ENCODE results near the gene CEP295NL.

Gene CEP295NL

GRCh38 chr17:78861229-78861628 lies 41.8 kb downstream of the CEP295NL start:
- ATAC-seq: no peak
- no peaks in the 10 kb centered on the region for H3K4me1 Mint-ChIP-seq
- DNase-seq: no peak
- H3K4me3 Mint-ChIP-seq: no peak overlapping the region
- H3K27ac Mint-ChIP-seq: no peak overlapping the region
- peaks cover 5% of the 10 kb centered on the region for H3K27me3 Mint-ChIP-seq
- H3K36me3 Mint-ChIP-seq (ENCODE audit: low read depth): no peaks in the 10 kb centered on the region
- no peaks in the 10 kb centered on the region for H3K9me3 Mint-ChIP-seq

DNA sequence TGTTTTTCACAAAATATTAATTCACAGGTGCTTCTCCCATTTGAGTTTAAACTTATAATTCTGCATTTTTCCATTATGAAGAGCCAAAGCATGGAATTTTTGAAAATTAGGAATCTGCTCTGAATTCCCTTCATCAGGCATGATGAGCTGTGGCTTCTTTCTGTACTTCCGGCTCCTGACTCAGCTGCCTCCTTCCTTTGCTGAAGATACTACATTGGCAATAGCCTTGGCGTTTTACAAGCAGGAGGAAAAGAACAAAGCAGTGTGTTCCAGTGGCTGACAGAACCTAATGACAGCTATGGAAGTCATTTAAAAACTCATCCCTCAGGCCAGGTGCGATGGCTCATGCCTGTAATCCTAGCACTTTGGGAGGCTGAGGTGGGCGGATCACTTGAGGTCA lies 44.0 kb downstream of the CEP295NL start:
- Mint-ChIP-seq H3K9me3 (no peaks in the 10 kb centered on the region), H3K27ac (no peak overlapping the region), H3K4me1 (no peaks in the 10 kb centered on the region), H3K27me3 (no peaks in the 10 kb centered on the region), H3K4me3 (no peak overlapping the region), H3K36me3 (ENCODE audit: low read depth) (no peaks in the 10 kb centered on the region)
- ATAC-seq: no peak
- no peak for DNase-seq

DNA sequence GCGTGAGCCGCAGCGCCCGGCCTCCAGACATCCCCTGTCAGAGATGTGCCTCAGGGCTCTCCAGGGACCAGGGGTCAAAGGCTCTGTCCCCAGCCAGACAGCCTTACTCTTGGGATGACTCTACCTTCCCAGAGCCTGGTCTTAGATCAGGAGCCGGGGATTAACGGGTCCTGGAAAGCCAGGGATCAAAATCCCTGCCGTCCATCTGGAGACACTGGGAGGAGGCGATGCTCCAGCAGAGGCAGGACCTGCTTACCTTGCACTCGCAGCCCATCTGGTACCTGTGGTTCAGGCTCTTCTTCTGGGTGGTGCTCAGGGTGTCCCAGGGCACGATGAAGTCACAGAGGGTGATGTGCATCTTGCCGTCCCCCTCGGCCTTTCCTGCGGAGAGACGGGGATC lies 45.7 kb downstream of the CEP295NL start:
- Mint-ChIP-seq H3K36me3 (ENCODE audit: low read depth) (no peaks in the 10 kb centered on the region), H3K4me3 (no peak overlapping the region), H3K27me3 (no peaks in the 10 kb centered on the region), H3K9me3 (no peaks in the 10 kb centered on the region), H3K4me1 (no peaks in the 10 kb centered on the region), H3K27ac (no peak overlapping the region)
- no peak for ATAC-seq
- no peak for DNase-seq

- ATAC-seq: no peak
- no peak for DNase-seq
- no peaks in the 10 kb centered on the region for H3K36me3 Mint-ChIP-seq (ENCODE audit: low read depth)
- H3K27me3 Mint-ChIP-seq: no peaks in the 10 kb centered on the region
- H3K27ac Mint-ChIP-seq: no peak overlapping the region
- no peaks in the 10 kb centered on the region for H3K4me1 Mint-ChIP-seq
- H3K4me3 Mint-ChIP-seq: no peak overlapping the region
- H3K9me3 Mint-ChIP-seq: no peaks in the 10 kb centered on the region
These were observed 47.3 kb downstream of the CEP295NL start for GRCh38 chr17:78855561-78856165.

GRCh38 chr17:78854508-78854907 lies 48.5 kb downstream of the CEP295NL start:
- no peaks in the 10 kb centered on the region for H3K27me3 Mint-ChIP-seq
- no peaks in the 10 kb centered on the region for H3K36me3 Mint-ChIP-seq (ENCODE audit: low read depth)
- no peaks in the 10 kb centered on the region for H3K9me3 Mint-ChIP-seq
- ATAC-seq (no peak), DNase-seq (no peak)
- no peaks in the 10 kb centered on the region for H3K4me1 Mint-ChIP-seq
- H3K4me3 Mint-ChIP-seq: no peak overlapping the region
- no peak overlapping the region for H3K27ac Mint-ChIP-seq

DNA sequence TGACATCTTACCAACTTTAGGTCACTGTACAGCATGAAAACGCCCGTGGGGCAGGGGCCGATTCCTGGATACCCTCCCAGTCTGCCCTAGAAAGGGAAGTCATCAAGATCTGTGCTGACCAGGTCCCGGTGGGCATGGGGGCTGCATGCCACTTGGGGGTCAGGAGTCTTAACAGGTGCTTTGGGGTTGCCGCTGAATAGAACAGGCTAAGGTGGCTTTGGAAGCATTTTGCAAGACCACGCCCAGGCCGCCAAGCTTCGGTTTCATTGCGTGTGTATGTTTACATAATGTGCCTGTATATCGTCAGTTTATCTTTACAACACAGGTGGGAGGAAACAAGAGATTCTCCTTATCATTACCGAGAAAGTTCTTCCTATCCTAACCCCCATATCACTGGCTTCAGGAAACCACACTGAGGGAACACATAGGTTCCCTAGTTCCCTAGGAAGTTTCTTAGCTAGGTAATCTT lies 49.0 kb downstream of the CEP295NL start:
- DNase-seq: no peak
- no peaks in the 10 kb centered on the region for H3K9me3 Mint-ChIP-seq
- no peaks in the 10 kb centered on the region for H3K27me3 Mint-ChIP-seq
- H3K27ac Mint-ChIP-seq: no peak overlapping the region
- H3K36me3 Mint-ChIP-seq (ENCODE audit: low read depth): no peaks in the 10 kb centered on the region
- no peak for ATAC-seq
- no peak overlapping the region for H3K4me3 Mint-ChIP-seq
- no peaks in the 10 kb centered on the region for H3K4me1 Mint-ChIP-seq

GRCh38 chr17:78852709-78853121 lies 50.3 kb downstream of the CEP295NL start:
- H3K4me3 Mint-ChIP-seq: no peak overlapping the region
- H3K9me3 Mint-ChIP-seq: no peaks in the 10 kb centered on the region
- ATAC-seq: no peak
- no peaks in the 10 kb centered on the region for H3K4me1 Mint-ChIP-seq
- no peaks in the 10 kb centered on the region for H3K36me3 Mint-ChIP-seq (ENCODE audit: low read depth)
- H3K27me3 Mint-ChIP-seq: no peaks in the 10 kb centered on the region
- DNase-seq: no peak
- H3K27ac Mint-ChIP-seq: no peak overlapping the region

GRCh38 chr17:78849026-78849425 lies 54.0 kb downstream of the CEP295NL start:
- no peak overlapping the region for H3K27ac Mint-ChIP-seq
- H3K9me3 Mint-ChIP-seq: no peaks in the 10 kb centered on the region

DNA sequence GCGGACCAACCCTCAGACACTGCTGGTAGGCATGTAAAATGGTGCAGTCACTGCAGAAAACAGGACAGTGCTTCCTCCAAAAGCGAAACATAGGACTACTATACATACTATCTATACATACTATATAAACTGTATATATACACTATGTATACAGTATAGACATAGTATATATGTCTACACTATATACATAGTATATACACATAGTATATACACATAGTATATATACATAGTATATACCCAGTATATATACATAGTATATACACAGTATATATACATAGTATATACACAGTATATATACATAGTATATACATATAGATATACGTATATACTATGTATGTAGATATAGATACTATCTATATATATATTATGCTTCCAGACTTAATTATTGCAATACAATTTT lies 55.9 kb downstream of the CEP295NL start:
- ATAC-seq (no peak), DNase-seq (no peak)
- Mint-ChIP-seq H3K36me3 (ENCODE audit: low read depth) (no peaks in the 10 kb centered on the region), H3K4me3 (no peak overlapping the region), H3K27me3 (no peaks in the 10 kb centered on the region), H3K9me3 (no peaks in the 10 kb centered on the region), H3K27ac (no peak overlapping the region), H3K4me1 (peaks cover 9% of the 10 kb centered on the region)

More at GRCh38 chr17:78849026-78849425, 54.0 kb downstream of the CEP295NL start:
- Mint-ChIP-seq H3K27me3 (no peaks in the 10 kb centered on the region), H3K4me1 (peaks cover 4% of the 10 kb centered on the region), H3K4me3 (no peak overlapping the region), H3K36me3 (ENCODE audit: low read depth) (no peaks in the 10 kb centered on the region)
- DNase-seq: no peak
- ATAC-seq: no peak

DNA sequence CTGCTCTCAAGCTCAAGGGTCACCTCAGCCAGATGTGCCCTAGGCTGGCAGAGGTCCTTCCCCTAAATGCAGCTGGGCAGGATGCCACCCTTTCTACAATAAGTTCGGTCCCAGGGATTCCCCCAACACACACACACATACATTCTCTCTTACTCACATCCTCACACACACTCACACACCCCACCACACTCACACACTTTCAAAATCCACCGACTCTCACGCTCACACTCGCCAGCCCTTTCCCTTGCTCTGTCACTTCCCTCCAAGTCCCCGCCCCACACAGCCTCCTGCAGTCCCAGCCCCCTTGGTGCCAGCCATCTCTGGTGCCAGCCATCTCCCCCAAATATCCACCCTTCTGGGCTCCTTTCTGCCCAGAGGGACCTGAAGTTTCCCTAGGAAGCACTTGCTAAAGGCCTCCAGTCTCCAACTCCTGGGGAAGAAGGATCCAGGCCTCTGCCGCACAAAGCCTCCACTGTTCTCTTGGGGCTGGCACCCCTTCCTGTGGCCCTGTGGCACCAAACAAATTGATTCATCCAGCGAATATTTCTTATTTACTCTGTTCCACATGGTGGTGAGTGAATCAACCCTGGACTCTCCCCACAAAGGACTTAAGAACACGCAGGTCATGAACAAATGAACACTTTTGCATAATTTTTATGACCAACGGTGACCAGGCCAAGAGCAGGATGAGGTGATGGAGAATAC lies 58.5 kb downstream of the CEP295NL start:
- H3K36me3 Mint-ChIP-seq (ENCODE audit: low read depth): peaks cover 3% of the 10 kb centered on the region
- no peak for ATAC-seq
- H3K27me3 Mint-ChIP-seq: no peaks in the 10 kb centered on the region
- H3K9me3 Mint-ChIP-seq: no peaks in the 10 kb centered on the region
- H3K4me3 Mint-ChIP-seq: no peak overlapping the region
- DNase-seq: no peak
- no peak overlapping the region for H3K27ac Mint-ChIP-seq
- peaks cover 18% of the 10 kb centered on the region for H3K4me1 Mint-ChIP-seq

GRCh38 chr17:78842881-78843565 lies 60.0 kb downstream of the CEP295NL start:
- H3K36me3 Mint-ChIP-seq (ENCODE audit: low read depth): peaks cover 14% of the 10 kb centered on the region
- no peak overlapping the region for H3K27ac Mint-ChIP-seq
- H3K27me3 Mint-ChIP-seq: no peaks in the 10 kb centered on the region
- H3K4me3 Mint-ChIP-seq: no peak overlapping the region
- DNase-seq (peak; percentile 63), ATAC-seq (no peak)
- H3K4me1 Mint-ChIP-seq: peaks cover 31% of the 10 kb centered on the region
- H3K9me3 Mint-ChIP-seq: no peaks in the 10 kb centered on the region

GRCh38 chr17:78840780-78841611 lies 62.0 kb downstream of the CEP295NL start, which contains the start of gene USP36:
Gene USP36 (minus strand): TSS chr17:78840814. CDS start chr17:78836363, 4,451 bp downstream.
- Mint-ChIP-seq H3K9me3 (no peaks in the 10 kb centered on the region), H3K27me3 (no peaks in the 10 kb centered on the region), H3K4me3 (peak within 1 kb of the TSS; percentile 95), H3K4me1 (peaks cover 37% of the 10 kb centered on the region), H3K36me3 (ENCODE audit: low read depth) (peaks cover 32% of the 10 kb centered on the region), H3K27ac (peak within 1 kb of the TSS; percentile 94)
- peak; percentile 100 for DNase-seq
- ATAC-seq: peak; percentile 91

Data from activated naive CD8-positive, alpha-beta T cell treated with anti-CD3 and anti-CD28 coated beads, Interleukin-2, amount 50 U/mL, for 24 hours (primary cell).